ENCODE measurements around the gene TMEM52.

- TF ChIP-seq, protein P1, sequence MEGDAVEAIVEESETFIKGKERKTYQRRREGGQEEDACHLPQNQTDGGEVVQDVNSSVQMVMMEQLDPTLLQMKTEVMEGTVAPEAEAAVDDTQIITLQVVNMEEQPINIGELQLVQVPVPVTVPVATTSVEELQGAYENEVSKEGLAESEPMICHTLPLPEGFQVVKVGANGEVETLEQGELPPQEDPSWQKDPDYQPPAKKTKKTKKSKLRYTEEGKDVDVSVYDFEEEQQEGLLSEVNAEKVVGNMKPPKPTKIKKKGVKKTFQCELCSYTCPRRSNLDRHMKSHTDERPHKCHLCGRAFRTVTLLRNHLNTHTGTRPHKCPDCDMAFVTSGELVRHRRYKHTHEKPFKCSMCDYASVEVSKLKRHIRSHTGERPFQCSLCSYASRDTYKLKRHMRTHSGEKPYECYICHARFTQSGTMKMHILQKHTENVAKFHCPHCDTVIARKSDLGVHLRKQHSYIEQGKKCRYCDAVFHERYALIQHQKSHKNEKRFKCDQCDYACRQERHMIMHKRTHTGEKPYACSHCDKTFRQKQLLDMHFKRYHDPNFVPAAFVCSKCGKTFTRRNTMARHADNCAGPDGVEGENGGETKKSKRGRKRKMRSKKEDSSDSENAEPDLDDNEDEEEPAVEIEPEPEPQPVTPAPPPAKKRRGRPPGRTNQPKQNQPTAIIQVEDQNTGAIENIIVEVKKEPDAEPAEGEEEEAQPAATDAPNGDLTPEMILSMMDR (IDR thresholded peaks at IDR 0.05): no peak
- TF ChIP-seq POLR2A (IDR thresholded peaks at IDR 0.05) (no peak), EP300 (IDR thresholded peaks at IDR 0.05) (no peak)
These were observed 2.2 kb downstream of the TMEM52 start for GRCh38 chr1:1916851-1917251.

All from ovary (tissue), 3 donors.